Loucy (cell line): ENCODE data around the gene PRXL2A.

Experiments
- H2AFZ ChIP-seq: fragments of 200-600 bp; sonication (generic); 2 replicates; pipeline ENCODE4 v1.6.0; 2016; ENCODE audit warnings: antibody characterized with exemption, mild to moderate bottlenecking, low read length, moderate library complexity
- H3F3A ChIP-seq: fragments of 200-600 bp; 2 replicates; pipeline ENCODE4 v1.6.0; 2016; ENCODE audit warnings: antibody characterized with exemption, low read depth, mild to moderate bottlenecking
- H3K27me3 ChIP-seq: fragments of 200-600 bp; sonication (generic); 2 replicates; pipeline ENCODE4 v1.6.1; 2014; ENCODE audit warnings: low read length, mild to moderate bottlenecking; ENCODE audit not compliant: insufficient read depth, poor library complexity, severe bottlenecking
- H3K36me3 ChIP-seq: fragments of 200-600 bp; sonication (generic); 2 replicates; pipeline ENCODE4 v1.6.1; 2016; ENCODE audit warnings: low read length; ENCODE audit not compliant: insufficient read depth
- H3K4me1 ChIP-seq: fragments of 200-600 bp; sonication (generic); 2 replicates; pipeline ENCODE4 v1.5.1; 2014; ENCODE audit warnings: low read length, mild to moderate bottlenecking; ENCODE audit not compliant: insufficient read depth, poor library complexity, severe bottlenecking
- H3K4me2 ChIP-seq: fragments of 200-600 bp; sonication (generic); 2 replicates; pipeline ENCODE4 v1.6.0; 2014; ENCODE audit warnings: antibody characterized with exemption, low read length, low read depth, mild to moderate bottlenecking; ENCODE audit not compliant: poor library complexity, severe bottlenecking
- H3K4me3 ChIP-seq: fragments of 200-600 bp; sonication (generic); 2 replicates; pipeline ENCODE4 v1.5.1; 2014; ENCODE audit warnings: low read length, mild to moderate bottlenecking, mixed read lengths; ENCODE audit not compliant: poor library complexity, severe bottlenecking
- H3K79me2 ChIP-seq: fragments of 200-600 bp; sonication (generic); 2 replicates; pipeline ENCODE4 v1.6.1; 2014; ENCODE audit warnings: low read length; ENCODE audit not compliant: insufficient read depth
- H3K9ac ChIP-seq: fragments of 200-600 bp; sonication (generic); 2 replicates; pipeline ENCODE4 v1.6.0; 2014; ENCODE audit warnings: mild to moderate bottlenecking, low read depth, low read length, moderate library complexity; ENCODE audit not compliant: poor library complexity, severe bottlenecking
- H3K9me2 ChIP-seq: fragments of 200-600 bp; sonication (generic); replicated peaks from 2 replicates; pipeline ENCODE4 v1.6.1; 2016; ENCODE audit warnings: low read depth, low read length, mixed read lengths
- H3K9me3 ChIP-seq: fragments of 200-600 bp; sonication (generic); 2 replicates; pipeline ENCODE4 v1.6.1; 2014; ENCODE audit warnings: mild to moderate bottlenecking, antibody characterized with exemption, low read length, low read depth; ENCODE audit not compliant: insufficient read depth
- H4K20me1 ChIP-seq: fragments of 200-600 bp; sonication (generic); 2 replicates; pipeline ENCODE4 v1.6.0; 2014; ENCODE audit warnings: antibody characterized with exemption, low read length, mild to moderate bottlenecking; ENCODE audit not compliant: insufficient read depth, poor library complexity, severe bottlenecking
- CTCF ChIP-seq: fragments of 200-600 bp; sonication (generic); conservative IDR thresholded peaks from 2 replicates; pipeline ENCODE4 v1.5.1; 2014; ENCODE audit warnings: mild to moderate bottlenecking, antibody characterized with exemption, low read length
- EZH2phosphoT487 ChIP-seq: fragments of 200-600 bp; IDR thresholded peaks from 2 replicates; pipeline ENCODE4 v1.6.1; 2018; ENCODE audit warnings: antibody characterized with exemption, mild to moderate bottlenecking, moderate library complexity, borderline replicate concordance

The PRXL2A gene

GRCh38 chr10:80455461-80456349 is 47.4 kb downstream of the PRXL2A start:
- Histone ChIP-seq H3K4me3 (peak overlapping the region; percentile 93), H4K20me1 (peaks cover 42% of the 10 kb centered on the region), H3K36me3 (no peaks in the 10 kb centered on the region), H3K4me1 (peaks cover 46% of the 10 kb centered on the region), H3K79me2 (peaks cover 58% of the 10 kb centered on the region), H3K9me3 (no peaks in the 10 kb centered on the region), H2AFZ (no peak overlapping the region), H3F3A (peaks cover 15% of the 10 kb centered on the region; the same call in 1 of the 2 replicates), H3K9ac (peak overlapping the region; percentile 84), H3K4me2 (peak overlapping the region; percentile 96), H3K9me2 (no peaks in the 10 kb centered on the region), H3K27me3 (no peaks in the 10 kb centered on the region)
- TF ChIP-seq EZH2phosphoT487 (no peak), CTCF (no peak)

GRCh38 chr10:80457554-80458262 is 49.4 kb downstream of the PRXL2A start:
- Histone ChIP-seq H3K9me2 (no peaks in the 10 kb centered on the region), H3K4me2 (peak overlapping the region; percentile 93), H3K4me3 (peak overlapping the region; percentile 66), H3F3A (peaks cover 10% of the 10 kb centered on the region; the same call in 1 of the 2 replicates), H3K4me1 (peaks cover 57% of the 10 kb centered on the region), H3K79me2 (peaks cover 78% of the 10 kb centered on the region), H4K20me1 (peaks cover 42% of the 10 kb centered on the region), H3K27me3 (no peaks in the 10 kb centered on the region), H3K9me3 (no peaks in the 10 kb centered on the region), H3K36me3 (no peaks in the 10 kb centered on the region), H3K9ac (peak overlapping the region; percentile 33), H2AFZ (no peak overlapping the region)
- no peak for TF ChIP-seq EZH2phosphoT487
- TF ChIP-seq CTCF, result no peak

GRCh38 chr10:80458263-80458625 is 49.9 kb downstream of the PRXL2A start:
- Histone ChIP-seq H3K4me3 (peak overlapping the region; percentile 66), H4K20me1 (peaks cover 42% of the 10 kb centered on the region), H3K79me2 (peaks cover 83% of the 10 kb centered on the region), H3K27me3 (no peaks in the 10 kb centered on the region), H3K4me2 (peak overlapping the region; percentile 93), H3K36me3 (no peaks in the 10 kb centered on the region), H3K4me1 (peaks cover 63% of the 10 kb centered on the region), H2AFZ (no peak overlapping the region), H3F3A (peaks cover 5% of the 10 kb centered on the region; the same call in 1 of the 2 replicates), H3K9ac (peak overlapping the region; percentile 33), H3K9me2 (no peaks in the 10 kb centered on the region), H3K9me3 (no peaks in the 10 kb centered on the region)
- TF ChIP-seq EZH2phosphoT487, result no peak
- no peak for TF ChIP-seq CTCF
